AG09309 (cell line): Measurements from ENCODE around the gene ADRB2.

Experiments used
- DNase-seq: peaks from one replicate; pipeline ENCODE4 v3.0.0-alpha.2; 2010; ENCODE audit warnings: low read depth
- H3K4me3 ChIP-seq: 2 replicates; pipeline ENCODE4 v1.5.1; 2011; ENCODE audit warnings: mild to moderate bottlenecking, low read depth, low read length, moderate library complexity; ENCODE audit not compliant: control insufficient read depth
- CTCF ChIP-seq: IDR thresholded peaks from 2 replicates; pipeline ENCODE4 v1.5.1; 2011; ENCODE audit warnings: mild to moderate bottlenecking, low read depth, low read length, inconsistent platforms; ENCODE audit not compliant: insufficient read depth, control insufficient read depth; ENCODE audit errors: missing control alignments

ADRB2 gene

GRCh38 chr5:148839960-148840359 lies 13.5 kb downstream of the ADRB2 start:
- no peak overlapping the region for H3K4me3 ChIP-seq
- DNase-seq = no peak
- TF ChIP-seq CTCF = no peak

- no peak overlapping the region for H3K4me3 ChIP-seq
- TF ChIP-seq CTCF = no peak
- DNase-seq = no peak
Measured at GRCh38 chr5:148840531-148840930, 14.1 kb downstream of the ADRB2 start.

GRCh38 chr5:148841519-148841918 lies 15.1 kb downstream of the ADRB2 start:
- H3K4me3 ChIP-seq = no peak overlapping the region
- DNase-seq = no peak

GRCh38 chr5:148842161-148842560 lies 15.8 kb downstream of the ADRB2 start:
- no peak overlapping the region for H3K4me3 ChIP-seq
- DNase-seq = no peak
- TF ChIP-seq CTCF = no peak

More at GRCh38 chr5:148841519-148841918, 15.1 kb downstream of the ADRB2 start:
- no peak for TF ChIP-seq CTCF

GRCh38 chr5:148843510-148844318 lies 17.3 kb downstream of the ADRB2 start:
- no peak overlapping the region for H3K4me3 ChIP-seq
- DNase-seq = no peak
- TF ChIP-seq CTCF = no peak

GRCh38 chr5:148844433-148845280 lies 18.2 kb downstream of the ADRB2 start:
- no peak for TF ChIP-seq CTCF
- DNase-seq = no peak

More at GRCh38 chr5:148844433-148845280, 18.2 kb downstream of the ADRB2 start:
- H3K4me3 ChIP-seq = no peak overlapping the region
